Measurements from ENCODE around the gene BLMH.

BLMH gene

DNA sequence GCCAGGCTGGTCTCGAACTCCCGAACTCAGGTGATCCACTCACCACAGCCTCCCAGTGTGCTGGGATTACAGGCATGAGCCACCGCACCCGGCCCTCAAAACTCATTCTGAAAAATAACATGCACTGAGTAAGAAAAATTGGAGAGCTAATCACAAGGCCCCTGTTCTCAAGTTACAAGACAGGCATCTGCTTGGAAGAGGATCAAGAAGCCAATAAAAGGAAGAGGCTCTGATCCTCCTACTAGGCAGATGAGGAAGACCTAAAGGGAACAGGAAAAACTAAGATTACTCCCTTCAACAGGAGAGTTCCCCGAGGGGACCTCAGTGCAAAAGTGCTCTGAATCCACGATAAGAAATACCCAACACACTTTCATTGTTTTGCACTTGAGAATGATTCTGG is 18.4 kb downstream of the BLMH start:
- no peaks in the 10 kb centered on the region for H3K27me3 ChIP-seq (ENCODE audit: insufficient read depth, low read depth)
- H3K36me3 ChIP-seq (ENCODE audit: insufficient read depth), result peaks cover 17% of the 10 kb centered on the region; the same call in 1 of the 2 replicates
- TF ChIP-seq, protein P1, sequence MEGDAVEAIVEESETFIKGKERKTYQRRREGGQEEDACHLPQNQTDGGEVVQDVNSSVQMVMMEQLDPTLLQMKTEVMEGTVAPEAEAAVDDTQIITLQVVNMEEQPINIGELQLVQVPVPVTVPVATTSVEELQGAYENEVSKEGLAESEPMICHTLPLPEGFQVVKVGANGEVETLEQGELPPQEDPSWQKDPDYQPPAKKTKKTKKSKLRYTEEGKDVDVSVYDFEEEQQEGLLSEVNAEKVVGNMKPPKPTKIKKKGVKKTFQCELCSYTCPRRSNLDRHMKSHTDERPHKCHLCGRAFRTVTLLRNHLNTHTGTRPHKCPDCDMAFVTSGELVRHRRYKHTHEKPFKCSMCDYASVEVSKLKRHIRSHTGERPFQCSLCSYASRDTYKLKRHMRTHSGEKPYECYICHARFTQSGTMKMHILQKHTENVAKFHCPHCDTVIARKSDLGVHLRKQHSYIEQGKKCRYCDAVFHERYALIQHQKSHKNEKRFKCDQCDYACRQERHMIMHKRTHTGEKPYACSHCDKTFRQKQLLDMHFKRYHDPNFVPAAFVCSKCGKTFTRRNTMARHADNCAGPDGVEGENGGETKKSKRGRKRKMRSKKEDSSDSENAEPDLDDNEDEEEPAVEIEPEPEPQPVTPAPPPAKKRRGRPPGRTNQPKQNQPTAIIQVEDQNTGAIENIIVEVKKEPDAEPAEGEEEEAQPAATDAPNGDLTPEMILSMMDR (conservative IDR thresholded peaks at IDR 0.05; ENCODE audit: low read depth, low read length), result no peak
- no peak overlapping the region for H3K27ac ChIP-seq
- no peak overlapping the region for H2AFZ ChIP-seq (ENCODE audit: low read depth)
- H3K4me3 ChIP-seq (IDR thresholded peaks at IDR 0.05; ENCODE audit: insufficient read depth, low read depth, low read length), result no peak overlapping the region
- no peaks in the 10 kb centered on the region for H3K79me2 ChIP-seq (ENCODE audit: insufficient read depth, low read depth)
- no peak overlapping the region for H3K4me2 ChIP-seq
- no peak overlapping the region for H3K9ac ChIP-seq
- H3K4me1 ChIP-seq (ENCODE audit: low read depth, poor library complexity, severe bottlenecking), result no peaks in the 10 kb centered on the region
- H4K20me1 ChIP-seq (ENCODE audit: insufficient read depth), result no peaks in the 10 kb centered on the region

DNA sequence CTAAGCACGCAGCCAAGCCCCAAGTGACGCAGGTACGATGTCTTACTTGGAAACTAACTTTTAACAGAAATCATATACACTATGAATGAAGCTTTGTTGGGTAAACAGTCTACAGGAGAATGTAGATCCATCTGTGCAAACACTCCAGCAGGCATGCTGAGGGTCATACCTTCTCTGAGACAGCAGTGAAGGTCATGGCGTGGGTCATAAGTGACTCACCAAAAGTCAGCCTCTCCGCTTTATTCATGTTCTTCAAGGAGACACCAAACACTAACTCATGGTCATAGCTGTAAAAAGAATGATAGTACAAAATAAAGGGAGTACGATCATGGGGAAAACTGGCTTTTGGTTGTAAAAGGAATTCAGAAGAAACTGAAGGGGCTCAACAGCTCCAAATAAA is 20.6 kb downstream of the BLMH start:
- H3K4me3 ChIP-seq (IDR thresholded peaks at IDR 0.05; ENCODE audit: insufficient read depth, low read depth, low read length), result no peak overlapping the region
- peaks cover 17% of the 10 kb centered on the region; the same call in 1 of the 2 replicates for H3K36me3 ChIP-seq (ENCODE audit: insufficient read depth)
- H3K79me2 ChIP-seq (ENCODE audit: insufficient read depth, low read depth), result no peaks in the 10 kb centered on the region
- no peak overlapping the region for H3K4me2 ChIP-seq
- no peak overlapping the region for H3K27ac ChIP-seq
- TF ChIP-seq, protein P1 (conservative IDR thresholded peaks at IDR 0.05; ENCODE audit: low read depth, low read length), result no peak
- H3K4me1 ChIP-seq (ENCODE audit: low read depth, poor library complexity, severe bottlenecking), result no peaks in the 10 kb centered on the region
- no peak overlapping the region for H3K9ac ChIP-seq
- no peak overlapping the region for H2AFZ ChIP-seq (ENCODE audit: low read depth)
- H3K27me3 ChIP-seq (ENCODE audit: insufficient read depth, low read depth), result no peaks in the 10 kb centered on the region
- H4K20me1 ChIP-seq (ENCODE audit: insufficient read depth), result no peaks in the 10 kb centered on the region

DNA sequence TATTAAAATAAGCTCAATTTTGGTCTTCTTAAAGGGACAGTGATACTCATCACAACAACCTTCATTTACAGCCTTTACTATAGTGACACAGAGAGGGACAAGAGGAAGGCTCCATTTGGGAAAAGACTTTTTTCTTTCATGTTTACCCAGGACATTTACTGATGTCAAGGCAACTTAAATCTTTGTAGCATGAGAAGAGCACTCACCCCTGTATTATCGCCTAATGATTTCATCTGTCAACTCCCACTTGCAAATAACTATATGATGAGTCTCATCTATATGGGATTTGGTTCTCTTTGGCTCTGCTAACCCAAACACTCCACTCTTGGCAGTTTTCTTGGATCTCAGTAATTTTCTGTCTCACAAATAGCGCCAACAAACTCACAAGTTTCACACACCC is 24.1 kb downstream of the BLMH start:
- Histone ChIP-seq H3K9ac (no peak overlapping the region), H3K4me3 (IDR thresholded peaks at IDR 0.05; ENCODE audit: insufficient read depth, low read depth, low read length) (no peak overlapping the region), H3K79me2 (ENCODE audit: insufficient read depth, low read depth) (no peaks in the 10 kb centered on the region), H4K20me1 (ENCODE audit: insufficient read depth) (no peaks in the 10 kb centered on the region), H3K27ac (no peak overlapping the region), H2AFZ (ENCODE audit: low read depth) (no peak overlapping the region), H3K36me3 (ENCODE audit: insufficient read depth) (peaks cover 14% of the 10 kb centered on the region; the same call in 1 of the 2 replicates), H3K27me3 (ENCODE audit: insufficient read depth, low read depth) (no peaks in the 10 kb centered on the region), H3K4me1 (ENCODE audit: low read depth, poor library complexity, severe bottlenecking) (no peaks in the 10 kb centered on the region), H3K4me2 (no peak overlapping the region)
- TF ChIP-seq, protein P1 (conservative IDR thresholded peaks at IDR 0.05; ENCODE audit: low read depth, low read length), result no peak

DNA sequence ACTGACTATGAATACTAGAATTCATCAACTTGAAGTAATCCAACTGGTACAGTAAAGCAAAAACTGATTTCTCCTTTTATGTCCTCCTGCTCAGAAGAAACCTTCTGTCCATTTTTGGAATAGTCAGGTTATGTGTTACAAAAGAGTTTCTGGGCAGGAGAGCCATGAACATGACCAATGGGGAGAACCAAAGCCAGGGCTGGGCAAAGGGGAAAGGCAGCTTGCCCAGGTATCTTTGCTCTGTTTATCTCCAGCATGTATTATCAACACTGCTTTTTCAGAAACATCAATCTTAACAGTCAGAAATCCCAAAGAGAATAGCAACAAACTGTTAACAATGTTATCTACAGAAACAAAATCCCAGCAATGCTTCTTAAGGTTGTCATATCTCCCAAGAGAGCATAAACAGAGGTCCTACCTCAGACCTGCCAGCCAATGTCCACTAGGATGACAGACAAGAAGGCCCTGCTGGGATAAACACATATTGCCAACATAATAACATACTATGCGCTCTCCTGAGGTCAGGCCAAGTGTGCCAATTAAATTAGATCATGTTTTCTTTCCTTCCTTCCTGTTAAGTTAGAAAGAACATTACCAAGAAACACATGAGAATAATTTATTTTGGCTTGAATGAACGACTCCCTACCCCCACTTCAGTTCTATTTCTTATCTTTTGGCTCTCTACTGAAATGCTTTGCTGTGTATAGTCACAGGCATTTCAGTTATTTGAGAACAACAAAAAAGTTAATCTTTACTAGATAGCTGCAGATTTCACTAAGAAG is 28.0 kb downstream of the BLMH start:
- no peak overlapping the region for H3K9ac ChIP-seq
- no peaks in the 10 kb centered on the region for H3K27me3 ChIP-seq (ENCODE audit: insufficient read depth, low read depth)
- H3K27ac ChIP-seq, result no peak overlapping the region
- H2AFZ ChIP-seq (ENCODE audit: low read depth), result no peak overlapping the region
- TF ChIP-seq, protein P1 (conservative IDR thresholded peaks at IDR 0.05; ENCODE audit: low read depth, low read length), result no peak
- H3K4me1 ChIP-seq (ENCODE audit: low read depth, poor library complexity, severe bottlenecking), result peaks cover 19% of the 10 kb centered on the region
- no peaks in the 10 kb centered on the region; the same call in 1 of the 2 replicates for H3K36me3 ChIP-seq (ENCODE audit: insufficient read depth)
- no peaks in the 10 kb centered on the region for H4K20me1 ChIP-seq (ENCODE audit: insufficient read depth)
- no peaks in the 10 kb centered on the region for H3K79me2 ChIP-seq (ENCODE audit: insufficient read depth, low read depth)
- no peak overlapping the region for H3K4me2 ChIP-seq
- no peak overlapping the region for H3K4me3 ChIP-seq (IDR thresholded peaks at IDR 0.05; ENCODE audit: insufficient read depth, low read depth, low read length)
